Nucleus accumbens (tissue), 56 donors: ENCODE data around the gene SPPL3.
"Not testable (repeated sequence)": the region's sequence is repeated elsewhere in the genome, so short reads cannot be mapped to it uniquely, and the experiment has no call there.

Experiments used
- DNase-seq, 56 donors: peaks; one replicate each; lab custom pipeline; 2025; lab: John Stamatoyannopoulos, UW

The SPPL3 gene

GRCh38 chr12:120793357-120793756, 110.8 kb downstream of the SPPL3 start:
- DNase-seq, result no peak

GRCh38 chr12:120792456-120792855, 111.7 kb downstream of the SPPL3 start:
- DNase-seq, result not testable (repeated sequence)

- no peak for DNase-seq
These were observed 112.4 kb downstream of the SPPL3 start for GRCh38 chr12:120791669-120792176.

GRCh38 chr12:120790114-120790513, 114.0 kb downstream of the SPPL3 start:
- peak in 5 of 56 donors; percentile 5 to 14 (median 11) for DNase-seq

- DNase-seq, result no peak
These were observed 116.3 kb downstream of the SPPL3 start for GRCh38 chr12:120787889-120788288.

- no peak for DNase-seq
These were observed 119.4 kb downstream of the SPPL3 start for GRCh38 chr12:120784804-120785203.

GRCh38 chr12:120783197-120783596, 121.0 kb downstream of the SPPL3 start:
- no peak for DNase-seq

- peak in 2 of 56 donors; percentile 15 to 20 for DNase-seq
These were observed 128.2 kb downstream of the SPPL3 start for GRCh38 chr12:120775862-120776552.

- DNase-seq, result no peak
These were observed 129.8 kb downstream of the SPPL3 start for GRCh38 chr12:120774169-120774916.

GRCh38 chr12:120771097-120771496, 133.1 kb downstream of the SPPL3 start:
- no peak for DNase-seq

- no peak for DNase-seq
These were observed 136.8 kb downstream of the SPPL3 start for GRCh38 chr12:120767071-120768024.

GRCh38 chr12:120766566-120766965, 137.6 kb downstream of the SPPL3 start:
- DNase-seq, result no peak

- DNase-seq, result no peak
These were observed 139.3 kb downstream of the SPPL3 start for GRCh38 chr12:120764816-120765215.

- DNase-seq, result no peak
These were observed 140.9 kb downstream of the SPPL3 start for GRCh38 chr12:120763250-120763649.

- DNase-seq, result peak in 7 of 56 donors; percentile 14 to 52 (median 15)
These were observed 142.1 kb downstream of the SPPL3 start for GRCh38 chr12:120762086-120762485.

- DNase-seq, result peak in 1 of 56 donors; percentile 24
These were observed 142.6 kb downstream of the SPPL3 start for GRCh38 chr12:120761519-120761934.

- no peak for DNase-seq
These were observed 143.6 kb downstream of the SPPL3 start for GRCh38 chr12:120760349-120761254.

GRCh38 chr12:120759591-120760348, 144.4 kb downstream of the SPPL3 start:
- no peak for DNase-seq
